Fibroblast of the aortic adventitia (primary cell): ENCODE measurements around the gene TSR3. TPM values are rescaled to one million over a fixed set of nuclear protein-coding genes. Genes with fewer than 3 reads are reported as not detected.

Source experiments
- DNase-seq: peaks from one replicate; pipeline ENCODE4 v3.0.0-alpha.2; 2010; ENCODE audit warnings: low read depth
- H3K4me3 ChIP-seq: 2 replicates; pipeline ENCODE4 v1.5.1; 2011; ENCODE audit warnings: low read depth, mild to moderate bottlenecking, control low read depth, low read length, moderate library complexity
- CTCF ChIP-seq: IDR thresholded peaks from 2 replicates; pipeline ENCODE4 v1.5.1; 2011; ENCODE audit warnings: mild to moderate bottlenecking, low read length, control low read depth, inconsistent platforms; ENCODE audit not compliant: insufficient read depth
- total RNA-seq: library from RNA; depleted of rRNA; stranded (reverse); fragments of >200 nt; gene quantifications from 2 replicates; pipeline ENCODE4 v1.2.3, GENCODE V29; 2012; ENCODE audit warnings: low replicate concordance

TSR3 gene
- total RNA-seq, 1 donor = 49.3 TPM

- no peak for TF ChIP-seq CTCF
- DNase-seq = no peak
Measured at GRCh38 chr16:1337486-1337885, 14.2 kb downstream of the TSR3 start.

GRCh38 chr16:1336619-1337018 lies 15.1 kb downstream of the TSR3 start:
- no peak for DNase-seq
- H3K4me3 ChIP-seq = no peak overlapping the region
- no peak for TF ChIP-seq CTCF

More at GRCh38 chr16:1337486-1337885, 14.2 kb downstream of the TSR3 start:
- H3K4me3 ChIP-seq = no peak overlapping the region

- no peak overlapping the region for H3K4me3 ChIP-seq
- DNase-seq = no peak
- TF ChIP-seq CTCF = no peak
Measured at GRCh38 chr16:1335996-1336395, 15.7 kb downstream of the TSR3 start.

- no peak for DNase-seq
- H3K4me3 ChIP-seq = no peak overlapping the region
- no peak for TF ChIP-seq CTCF
Measured at GRCh38 chr16:1335211-1335971, 16.3 kb downstream of the TSR3 start.

- DNase-seq = no peak
- TF ChIP-seq CTCF = no peak
- no peak overlapping the region for H3K4me3 ChIP-seq
Measured at GRCh38 chr16:1334739-1335138, 16.9 kb downstream of the TSR3 start.

GRCh38 chr16:1333854-1334700 lies 17.6 kb downstream of the TSR3 start:
- no peak overlapping the region for H3K4me3 ChIP-seq
- DNase-seq = no peak

More at GRCh38 chr16:1333854-1334700, 17.6 kb downstream of the TSR3 start:
- TF ChIP-seq CTCF = no peak
